Activated T-helper 2 cell treated with anti-CD3 and anti-CD28 coated beads, Interferon-gamma antibody, Interleukin-2, Interleukin-4, amounts not matched to agents 10 μg/mL and 5 μg/mL and 100 μg/mL, durations not matched to agents 14 hours and 24 hours and 36 hours (primary cell): ENCODE data around the gene TYROBP. TPM values are rescaled to one million over a fixed set of nuclear protein-coding genes. Genes with fewer than 3 reads are reported as not detected.

ENCODE experiments used
- DNase-seq: peaks from one replicate; pipeline ENCODE4 v3.0.0; 2021; ENCODE audit warnings: low spot score
- H3K27ac Mint-ChIP-seq: one replicate; pipeline ENCODE4 v1.8.0; 2021; ENCODE audit warnings: mixed read lengths
- H3K27me3 Mint-ChIP-seq: one replicate; pipeline ENCODE4 v1.8.0; 2021; ENCODE audit warnings: low read depth, mixed read lengths
- H3K36me3 Mint-ChIP-seq: one replicate; pipeline ENCODE4 v1.8.0; 2021; ENCODE audit warnings: low read depth, mixed read lengths
- H3K4me1 Mint-ChIP-seq: one replicate; pipeline ENCODE4 v1.8.0; 2021; ENCODE audit warnings: low read depth, mixed read lengths
- H3K4me3 Mint-ChIP-seq: one replicate; pipeline ENCODE4 v1.8.0; 2021; ENCODE audit warnings: low read depth, mild to moderate bottlenecking, moderate library complexity, mixed read lengths
- H3K9me3 Mint-ChIP-seq: one replicate; pipeline ENCODE4 v1.8.0; 2021; ENCODE audit warnings: mixed read lengths
- intact Hi-C: fragments of 100-400 bp; cut with micrococcal nuclease; formaldehyde crosslinking; loops from one replicate; pipeline ENCODE4 v1.15.1; 2023
- total RNA-seq: library from RNA; stranded (reverse); gene quantifications from 2 replicates; pipeline ENCODE4 v1.2.3, GENCODE V29; 2022

Gene TYROBP
- total RNA-seq, 1 donor from 2014 or later, result 0.39 TPM

DNA sequence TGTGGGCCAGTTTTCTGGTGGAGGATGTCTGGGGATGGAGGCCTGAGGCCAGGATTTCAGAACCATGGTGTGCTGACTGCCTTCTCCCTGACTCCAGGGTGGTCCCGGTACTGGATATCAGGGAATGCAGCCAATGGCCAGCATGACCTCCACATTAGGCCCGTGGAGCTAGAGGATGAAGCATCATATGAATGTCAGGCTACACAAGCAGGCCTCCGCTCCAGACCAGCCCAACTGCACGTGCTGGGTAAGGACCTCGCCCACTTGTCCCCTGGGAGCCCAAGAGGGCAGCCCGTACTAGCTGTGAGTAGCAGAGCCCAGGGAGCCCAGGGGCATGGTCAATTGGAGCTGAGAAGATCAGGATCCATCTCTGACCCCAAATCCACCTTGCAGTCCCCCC is 49.8 kb downstream of the TYROBP start:
- peaks cover 4% of the 10 kb centered on the region for H3K4me1 Mint-ChIP-seq
- no peaks in the 10 kb centered on the region for H3K36me3 Mint-ChIP-seq
- peaks cover 71% of the 10 kb centered on the region for H3K27me3 Mint-ChIP-seq
- H3K4me3 Mint-ChIP-seq, result no peak overlapping the region
- DNase-seq, result no peak
- H3K27ac Mint-ChIP-seq, result no peak overlapping the region
- no peaks in the 10 kb centered on the region for H3K9me3 Mint-ChIP-seq
- intact Hi-C loops, result no loop called here

DNA sequence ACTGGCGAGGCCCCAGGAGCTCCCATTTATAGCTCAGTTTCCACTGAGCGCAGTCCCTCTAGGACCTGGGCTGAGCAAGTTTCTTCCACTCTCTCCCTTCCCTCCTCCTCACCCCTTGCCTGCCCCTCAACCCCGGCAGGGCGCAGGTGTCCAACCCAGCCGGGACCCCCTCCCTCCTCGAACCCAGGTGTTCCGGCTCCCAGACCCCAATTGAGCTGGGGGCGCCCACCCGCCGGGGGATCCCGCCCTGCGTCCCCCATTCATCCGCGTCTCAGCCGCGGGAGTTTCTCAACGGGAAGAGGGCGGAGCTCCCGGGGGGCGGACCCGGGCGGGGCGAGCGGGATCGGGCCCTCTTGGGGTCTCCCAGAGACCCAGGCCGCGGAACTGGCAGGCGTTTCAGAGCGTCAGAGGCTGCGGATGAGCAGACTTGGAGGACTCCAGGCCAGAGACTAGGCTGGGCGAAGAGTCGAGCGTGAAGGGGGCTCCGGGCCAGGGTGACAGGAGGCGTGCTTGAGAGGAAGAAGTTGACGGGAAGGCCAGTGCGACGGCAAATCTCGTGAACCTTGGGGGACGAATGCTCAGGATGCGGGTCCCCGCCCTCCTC is 51.4 kb downstream of the TYROBP start, which contains the start of gene KIRREL2:
KIRREL2 (plus strand) TSS at position 366 of the 604 bp plus-strand sequence; CDS start at position 575, 209 bp downstream.
- Mint-ChIP-seq H3K36me3 (no peaks in the 10 kb centered on the region), H3K27ac (no peak within 1 kb of the TSS), H3K4me3 (peak within 1 kb of the TSS; percentile 70), H3K9me3 (no peaks in the 10 kb centered on the region), H3K27me3 (peaks cover 70% of the 10 kb centered on the region), H3K4me1 (peaks cover 8% of the 10 kb centered on the region)
- DNase-seq, result peak; percentile 17
- intact Hi-C loops, result no loop called here

Other genes with a start within 250 kb of the TYROBP start
- 0.59 and 1.2 TPM in 2 replicates for gene UPK1A, start 241.8 kb downstream of the TYROBP start, total RNA-seq
- 231 and 234 TPM in 2 replicates for gene ZBTB32, start 203.7 kb downstream of the TYROBP start, total RNA-seq
- 58.4 and 63.3 TPM in 2 replicates for gene KMT2B, start 190.3 kb downstream of the TYROBP start, total RNA-seq
- gene IGFLR1, start 165.8 kb downstream of the TYROBP start, total RNA-seq, result 136 and 138 TPM in 2 replicates
- gene U2AF1L4, start 162.9 kb downstream of the TYROBP start, total RNA-seq, result 27.4 and 30.8 TPM in 2 replicates
- gene PSENEN, start 162.6 kb downstream of the TYROBP start, total RNA-seq, result 45.1 and 46.9 TPM in 2 replicates
- 9.9 and 10.0 TPM in 2 replicates for gene LIN37, start 159.7 kb downstream of the TYROBP start, total RNA-seq
- 0.14 and 0.21 TPM in 2 replicates for gene HSPB6, start 151.3 kb downstream of the TYROBP start, total RNA-seq
- 40.1 and 41.2 TPM in 2 replicates for gene PROSER3, start 150.1 kb downstream of the TYROBP start, total RNA-seq
- gene ARHGAP33, start 132.7 kb downstream of the TYROBP start, total RNA-seq, result 29.1 and 33.0 TPM in 2 replicates
- gene PRODH2, start 95.5 kb downstream of the TYROBP start, total RNA-seq, result not detected in 2 replicates
- 0.05 TPM in 1 of 2 replicates, not detected in the other for gene NPHS1, start 55.8 kb downstream of the TYROBP start, total RNA-seq
- gene KIRREL2, start 51.4 kb downstream of the TYROBP start, total RNA-seq, result 0.18 and 0.39 TPM in 2 replicates
- 1.2 and 1.4 TPM in 2 replicates for gene APLP1, start 39.7 kb downstream of the TYROBP start, total RNA-seq
- 109 and 117 TPM in 2 replicates for gene NFKBID, start 7.8 kb downstream of the TYROBP start, total RNA-seq
- 53.9 and 57.2 TPM in 2 replicates for gene HCST, start 5.8 kb downstream of the TYROBP start, total RNA-seq
- gene LRFN3, start 28.1 kb upstream of the TYROBP start, total RNA-seq, result 10.7 and 10.8 TPM in 2 replicates
- gene SDHAF1, start 86.9 kb upstream of the TYROBP start, total RNA-seq, result 20.0 and 20.8 TPM in 2 replicates
- 1.9 and 2.6 TPM in 2 replicates for gene SYNE4, start 100.5 kb upstream of the TYROBP start, total RNA-seq
- gene ALKBH6, start 105.9 kb upstream of the TYROBP start, total RNA-seq, result 49.9 and 54.3 TPM in 2 replicates
- 1.9 and 2.4 TPM in 2 replicates for gene CLIP3, start 124.6 kb upstream of the TYROBP start, total RNA-seq
- gene THAP8, start 146.0 kb upstream of the TYROBP start, total RNA-seq, result 1.8 and 2.2 TPM in 2 replicates
- 22.3 and 22.5 TPM in 2 replicates for gene WDR62, start 146.6 kb upstream of the TYROBP start, total RNA-seq
- gene OVOL3, start 202.8 kb upstream of the TYROBP start, total RNA-seq, result not detected in 2 replicates
- gene POLR2I, start 206.6 kb upstream of the TYROBP start, total RNA-seq, result 68.9 and 75.3 TPM in 2 replicates
- gene TBCB, start 207.2 kb upstream of the TYROBP start, total RNA-seq, result 143 and 147 TPM in 2 replicates
- gene CAPNS1, start 231.8 kb upstream of the TYROBP start, total RNA-seq, result 424 and 431 TPM in 2 replicates
- gene COX7A1, start 244.2 kb upstream of the TYROBP start, total RNA-seq, result not detected in 2 replicates